ENCODE data around the gene TRABD2B. TPM values are rescaled to one million over a fixed set of nuclear protein-coding genes. Genes with fewer than 3 reads are reported as not detected.

Gene TRABD2B
- total and polyA plus RNA-seq, 2 donors (not counting 3 experiments of a cell fraction or from before 2014, with no cell fraction given) = not detected

DNA sequence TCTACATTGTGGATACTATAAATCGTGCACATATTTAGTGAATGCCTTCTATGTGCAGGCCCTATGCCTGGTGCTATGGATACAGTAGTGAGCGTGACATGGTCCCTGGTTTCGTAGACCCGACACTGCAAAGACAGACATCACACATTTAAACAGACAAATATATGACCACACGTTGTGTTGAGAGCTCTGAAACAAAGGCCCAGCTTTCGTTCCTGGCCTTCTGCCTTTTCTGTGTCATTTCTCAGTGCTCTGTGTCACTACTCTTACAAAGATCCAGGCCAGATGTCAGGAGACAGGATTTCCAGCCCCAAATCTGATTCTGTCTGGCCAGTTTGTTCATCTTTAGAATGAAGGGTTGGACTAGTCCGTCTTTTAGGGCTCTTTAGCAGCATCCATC, 19.3 kb upstream of the TRABD2B start:
- H3K4me1 ChIP-seq (ENCODE audit: control insufficient read depth, extremely low read depth, insufficient read depth, low read length) = no peaks in the 10 kb centered on the region

More for the DNA sequence above, 19.3 kb upstream of the TRABD2B start:
- H3K4me3 ChIP-seq (replicated peaks in 1 of 3; ENCODE audit: insufficient read depth in 1 of 3, low read depth in 1 of 3, low read length in 3 of 3) = no peak overlapping the region
- FAIRE-seq (no peak), DNase-seq (ENCODE audit: low read depth, low spot score) (no peak)
- H3K4me2 ChIP-seq (ENCODE audit: insufficient read depth, low read length) = no peak overlapping the region
- H4K20me1 ChIP-seq (replicated peaks; ENCODE audit: control insufficient read depth, extremely low read depth, insufficient read depth, low read length) = no peaks in the 10 kb centered on the region
- H3K27me3 ChIP-seq (ENCODE audit: control insufficient read depth in 2 of 2, insufficient read depth in 2 of 2, low read length in 2 of 2) = peaks cover 0 to 7% of the 10 kb centered on the region in 2 experiments
- no TSS peak for BruUV-seq (replicated peaks)
- no peaks in the 10 kb centered on the region for H3K9me3 ChIP-seq (replicated peaks; ENCODE audit: control insufficient read depth, insufficient read depth, low read length)
- intact Hi-C loops (cut with micrococcal nuclease) = no loop called here
- TF ChIP-seq JUN (IDR thresholded peaks at IDR 0.05; ENCODE audit: borderline replicate concordance, insufficient read depth, insufficient read length, low read depth) (no peak), EZH2 (IDR thresholded peaks at IDR 0.05; ENCODE audit: borderline replicate concordance, low read depth, low read length, severe bottlenecking) (no peak), POLR2AphosphoS5 (IDR thresholded peaks at IDR 0.05; ENCODE audit: insufficient read depth, low read depth, low read length) (no peak), POLR2A (IDR thresholded peaks at IDR 0.05; ENCODE audit: low read depth, low read length) (no peak), GATA2 (IDR thresholded peaks at IDR 0.05; ENCODE audit: insufficient read depth, insufficient read length, low read depth, low read length) (no peak), FOS (IDR thresholded peaks at IDR 0.05; ENCODE audit: borderline replicate concordance, insufficient read depth, low read length) (no peak), MYC (IDR thresholded peaks at IDR 0.05; ENCODE audit: low read depth, low read length) (no peak)
- TF ChIP-seq, protein P1, sequence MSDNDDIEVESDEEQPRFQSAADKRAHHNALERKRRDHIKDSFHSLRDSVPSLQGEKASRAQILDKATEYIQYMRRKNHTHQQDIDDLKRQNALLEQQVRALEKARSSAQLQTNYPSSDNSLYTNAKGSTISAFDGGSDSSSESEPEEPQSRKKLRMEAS (IDR thresholded peaks at IDR 0.05; ENCODE audit: insufficient read depth, insufficient read length) = no peak
- TF ChIP-seq, protein P2, sequence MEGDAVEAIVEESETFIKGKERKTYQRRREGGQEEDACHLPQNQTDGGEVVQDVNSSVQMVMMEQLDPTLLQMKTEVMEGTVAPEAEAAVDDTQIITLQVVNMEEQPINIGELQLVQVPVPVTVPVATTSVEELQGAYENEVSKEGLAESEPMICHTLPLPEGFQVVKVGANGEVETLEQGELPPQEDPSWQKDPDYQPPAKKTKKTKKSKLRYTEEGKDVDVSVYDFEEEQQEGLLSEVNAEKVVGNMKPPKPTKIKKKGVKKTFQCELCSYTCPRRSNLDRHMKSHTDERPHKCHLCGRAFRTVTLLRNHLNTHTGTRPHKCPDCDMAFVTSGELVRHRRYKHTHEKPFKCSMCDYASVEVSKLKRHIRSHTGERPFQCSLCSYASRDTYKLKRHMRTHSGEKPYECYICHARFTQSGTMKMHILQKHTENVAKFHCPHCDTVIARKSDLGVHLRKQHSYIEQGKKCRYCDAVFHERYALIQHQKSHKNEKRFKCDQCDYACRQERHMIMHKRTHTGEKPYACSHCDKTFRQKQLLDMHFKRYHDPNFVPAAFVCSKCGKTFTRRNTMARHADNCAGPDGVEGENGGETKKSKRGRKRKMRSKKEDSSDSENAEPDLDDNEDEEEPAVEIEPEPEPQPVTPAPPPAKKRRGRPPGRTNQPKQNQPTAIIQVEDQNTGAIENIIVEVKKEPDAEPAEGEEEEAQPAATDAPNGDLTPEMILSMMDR (IDR thresholded peaks at IDR 0.05; ENCODE audit: extremely low read depth in 1 of 2, insufficient read depth in 1 of 2, low read depth in 1 of 2, low read length in 2 of 2) = no peak
- no peak overlapping the region for H3K9ac ChIP-seq (replicated peaks; ENCODE audit: extremely low read depth, insufficient read depth, low read length)
- ChIA-PET CTCF (interaction anchor here (1.4 to 2.9 kb wide), 2 partner anchors 19 to 45 kb away, joined by 3 to 11 read pairs; partner anchors contain the start of gene TRABD2B), POLR2A (no interaction called here)
- no peaks in the 10 kb centered on the region for H3K9me1 ChIP-seq (replicated peaks; ENCODE audit: control insufficient read depth, extremely low read depth, insufficient read depth, low read length)
- H3K36me3 ChIP-seq (ENCODE audit: control insufficient read depth in 2 of 2, extremely low read depth in 1 of 2, insufficient read depth in 2 of 2, low read length in 2 of 2) = no peaks in the 10 kb centered on the region
- H3K27ac ChIP-seq (ENCODE audit: insufficient read depth, low read depth, low read length) = no peak overlapping the region
- dilution Hi-C loops (cut with MboI; ENCODE audit: extremely low pct_ligation_motif_present, low sequenced_read_pairs) = no loop called here
- no peaks in the 10 kb centered on the region for H3K79me2 ChIP-seq (ENCODE audit: control insufficient read depth, insufficient read depth, low read length)
- no peak overlapping the region for H2AFZ ChIP-seq (ENCODE audit: low read depth, low read length)
